ENCODE data around the gene KRT28. TPM values are rescaled to one million over a fixed set of nuclear protein-coding genes. Genes with fewer than 3 reads are reported as not detected.

Gene KRT28
- not detected for total RNA-seq
- polyA plus RNA-seq (ENCODE audit: insufficient read length in 2 of 2) = not detected
- long read RNA-seq, donor 1 = 0 reads
- long read RNA-seq, donor 2 = 0 reads
- long read RNA-seq, donor 3 = 0 reads
- long read RNA-seq, donor 4 = 0 reads

- WGBS (ENCODE audit: insufficient coverage) = no CpG with 5 or more reads among the region's 3 CpGs
- H3K4me3 ChIP-seq (ENCODE audit: low read depth, low read length) = no peak within 1 kb of the TSS
- peaks cover 6% of the 10 kb centered on the region for H3K4me1 ChIP-seq (ENCODE audit: control insufficient read depth, insufficient read depth, low read length)
- no peaks in the 10 kb centered on the region for H3K9me3 ChIP-seq (ENCODE audit: control insufficient read depth, insufficient read depth, low read length)
- H3K27me3 ChIP-seq (ENCODE audit: control insufficient read depth, insufficient read depth, low read length) = peaks cover 32% of the 10 kb centered on the region
- no peak for DNase-seq (ENCODE audit: low read depth in 4 of 6, low spot score in 6 of 6)
- no peaks in the 10 kb centered on the region for H3K36me3 ChIP-seq (ENCODE audit: control insufficient read depth, insufficient read depth, low read length)
- H3K27ac ChIP-seq (ENCODE audit: low read depth, low read length) = no peak within 1 kb of the TSS
These were observed at the start of gene KRT28 for GRCh38 chr17:40799859-40800258. KRT28 (minus strand) TSS chr17:40799959; CDS start chr17:40799893, 66 bp downstream.

GRCh38 chr17:40848583-40849235 lies 49.0 kb upstream of the KRT28 start:
- no peak overlapping the region for H3K4me3 ChIP-seq (ENCODE audit: low read depth, low read length)
- H3K27ac ChIP-seq (ENCODE audit: low read depth, low read length) = no peak overlapping the region
- no peaks in the 10 kb centered on the region for H3K36me3 ChIP-seq (ENCODE audit: control insufficient read depth, insufficient read depth, low read length)
- no peak for DNase-seq (ENCODE audit: low read depth in 4 of 6, low spot score in 6 of 6)
- no peaks in the 10 kb centered on the region for H3K4me1 ChIP-seq (ENCODE audit: control insufficient read depth, insufficient read depth, low read length)
- H3K27me3 ChIP-seq (ENCODE audit: control insufficient read depth, insufficient read depth, low read length) = no peaks in the 10 kb centered on the region
- no CpG with 5 or more reads among the region's 1 CpG for WGBS (ENCODE audit: insufficient coverage)
- no peaks in the 10 kb centered on the region for H3K9me3 ChIP-seq (ENCODE audit: control insufficient read depth, insufficient read depth, low read length)

GRCh38 chr17:40846515-40847144 lies 46.9 kb upstream of the KRT28 start:
- no peaks in the 10 kb centered on the region for H3K36me3 ChIP-seq (ENCODE audit: control insufficient read depth, insufficient read depth, low read length)
- no peaks in the 10 kb centered on the region for H3K4me1 ChIP-seq (ENCODE audit: control insufficient read depth, insufficient read depth, low read length)
- no peak for DNase-seq (ENCODE audit: low read depth in 4 of 6, low spot score in 6 of 6)
- no peaks in the 10 kb centered on the region for H3K27me3 ChIP-seq (ENCODE audit: control insufficient read depth, insufficient read depth, low read length)
- 85% methylated on average over 1 of the region's 1 CpG for WGBS (ENCODE audit: insufficient coverage)
- no peak overlapping the region for H3K27ac ChIP-seq (ENCODE audit: low read depth, low read length)
- H3K4me3 ChIP-seq (ENCODE audit: low read depth, low read length) = no peak overlapping the region
- no peaks in the 10 kb centered on the region for H3K9me3 ChIP-seq (ENCODE audit: control insufficient read depth, insufficient read depth, low read length)

- Histone ChIP-seq H3K36me3 (ENCODE audit: control insufficient read depth, insufficient read depth, low read length) (no peaks in the 10 kb centered on the region), H3K27ac (ENCODE audit: low read depth, low read length) (no peak overlapping the region), H3K9me3 (ENCODE audit: control insufficient read depth, insufficient read depth, low read length) (no peaks in the 10 kb centered on the region), H3K27me3 (ENCODE audit: control insufficient read depth, insufficient read depth, low read length) (no peaks in the 10 kb centered on the region), H3K4me3 (ENCODE audit: low read depth, low read length) (no peak overlapping the region), H3K4me1 (ENCODE audit: control insufficient read depth, insufficient read depth, low read length) (no peaks in the 10 kb centered on the region)
- 87% methylated on average over 2 of the region's 4 CpGs for WGBS (ENCODE audit: insufficient coverage)
- DNase-seq (ENCODE audit: low read depth in 4 of 6, low spot score in 6 of 6) = no peak
These were observed 44.9 kb upstream of the KRT28 start for GRCh38 chr17:40844671-40845107.

GRCh38 chr17:40843242-40843641 lies 43.5 kb upstream of the KRT28 start:
- H3K27me3 ChIP-seq (ENCODE audit: control insufficient read depth, insufficient read depth, low read length) = no peaks in the 10 kb centered on the region
- no peak overlapping the region for H3K27ac ChIP-seq (ENCODE audit: low read depth, low read length)
- H3K9me3 ChIP-seq (ENCODE audit: control insufficient read depth, insufficient read depth, low read length) = no peaks in the 10 kb centered on the region
- WGBS (ENCODE audit: insufficient coverage) = no CpG with 5 or more reads among the region's 3 CpGs
- no peak for DNase-seq (ENCODE audit: low read depth in 4 of 6, low spot score in 6 of 6)
- no peak overlapping the region for H3K4me3 ChIP-seq (ENCODE audit: low read depth, low read length)
- no peaks in the 10 kb centered on the region for H3K4me1 ChIP-seq (ENCODE audit: control insufficient read depth, insufficient read depth, low read length)
- no peaks in the 10 kb centered on the region for H3K36me3 ChIP-seq (ENCODE audit: control insufficient read depth, insufficient read depth, low read length)

- H3K36me3 ChIP-seq (ENCODE audit: control insufficient read depth, insufficient read depth, low read length) = no peaks in the 10 kb centered on the region
- H3K4me1 ChIP-seq (ENCODE audit: control insufficient read depth, insufficient read depth, low read length) = no peaks in the 10 kb centered on the region
- WGBS (ENCODE audit: insufficient coverage) = no CpG with 5 or more reads among the region's 3 CpGs
- no peaks in the 10 kb centered on the region for H3K27me3 ChIP-seq (ENCODE audit: control insufficient read depth, insufficient read depth, low read length)
- no peak for DNase-seq (ENCODE audit: low read depth in 4 of 6, low spot score in 6 of 6)
- no peaks in the 10 kb centered on the region for H3K9me3 ChIP-seq (ENCODE audit: control insufficient read depth, insufficient read depth, low read length)
- H3K27ac ChIP-seq (ENCODE audit: low read depth, low read length) = no peak overlapping the region
- H3K4me3 ChIP-seq (ENCODE audit: low read depth, low read length) = no peak overlapping the region
These were observed 41.5 kb upstream of the KRT28 start for GRCh38 chr17:40841246-40841645.

- no peak overlapping the region for H3K4me3 ChIP-seq (ENCODE audit: low read depth, low read length)
- peaks cover 5% of the 10 kb centered on the region for H3K36me3 ChIP-seq (ENCODE audit: control insufficient read depth, insufficient read depth, low read length)
- DNase-seq (ENCODE audit: low read depth in 4 of 6, low spot score in 6 of 6) = no peak
- no peaks in the 10 kb centered on the region for H3K9me3 ChIP-seq (ENCODE audit: control insufficient read depth, insufficient read depth, low read length)
- WGBS (ENCODE audit: insufficient coverage) = 83% methylated on average over 2 of the region's 3 CpGs
- no peak overlapping the region for H3K27ac ChIP-seq (ENCODE audit: low read depth, low read length)
- H3K27me3 ChIP-seq (ENCODE audit: control insufficient read depth, insufficient read depth, low read length) = no peaks in the 10 kb centered on the region
- H3K4me1 ChIP-seq (ENCODE audit: control insufficient read depth, insufficient read depth, low read length) = no peaks in the 10 kb centered on the region
These were observed 39.4 kb upstream of the KRT28 start for GRCh38 chr17:40839194-40839593.

GRCh38 chr17:40836020-40836419 lies 36.3 kb upstream of the KRT28 start:
- DNase-seq (ENCODE audit: low read depth in 4 of 6, low spot score in 6 of 6) = no peak
- Histone ChIP-seq H3K4me3 (ENCODE audit: low read depth, low read length) (no peak overlapping the region), H3K27me3 (ENCODE audit: control insufficient read depth, insufficient read depth, low read length) (no peaks in the 10 kb centered on the region), H3K4me1 (ENCODE audit: control insufficient read depth, insufficient read depth, low read length) (no peaks in the 10 kb centered on the region), H3K27ac (ENCODE audit: low read depth, low read length) (no peak overlapping the region), H3K9me3 (ENCODE audit: control insufficient read depth, insufficient read depth, low read length) (no peaks in the 10 kb centered on the region), H3K36me3 (ENCODE audit: control insufficient read depth, insufficient read depth, low read length) (peaks cover 5% of the 10 kb centered on the region)
- no CpG with 5 or more reads among the region's 4 CpGs for WGBS (ENCODE audit: insufficient coverage)

- DNase-seq (ENCODE audit: low read depth in 4 of 6, low spot score in 6 of 6) = no peak
- no peak overlapping the region for H3K27ac ChIP-seq (ENCODE audit: low read depth, low read length)
- no peak overlapping the region for H3K4me3 ChIP-seq (ENCODE audit: low read depth, low read length)
- no peaks in the 10 kb centered on the region for H3K27me3 ChIP-seq (ENCODE audit: control insufficient read depth, insufficient read depth, low read length)
- peaks cover 5% of the 10 kb centered on the region for H3K36me3 ChIP-seq (ENCODE audit: control insufficient read depth, insufficient read depth, low read length)
- no peaks in the 10 kb centered on the region for H3K9me3 ChIP-seq (ENCODE audit: control insufficient read depth, insufficient read depth, low read length)
- H3K4me1 ChIP-seq (ENCODE audit: control insufficient read depth, insufficient read depth, low read length) = no peaks in the 10 kb centered on the region
These were observed 34.1 kb upstream of the KRT28 start for GRCh38 chr17:40833882-40834281.

- Histone ChIP-seq H3K4me3 (ENCODE audit: low read depth, low read length) (no peak overlapping the region), H3K9me3 (ENCODE audit: control insufficient read depth, insufficient read depth, low read length) (no peaks in the 10 kb centered on the region), H3K27ac (ENCODE audit: low read depth, low read length) (no peak overlapping the region), H3K4me1 (ENCODE audit: control insufficient read depth, insufficient read depth, low read length) (no peaks in the 10 kb centered on the region), H3K27me3 (ENCODE audit: control insufficient read depth, insufficient read depth, low read length) (no peaks in the 10 kb centered on the region), H3K36me3 (ENCODE audit: control insufficient read depth, insufficient read depth, low read length) (peaks cover 5% of the 10 kb centered on the region)
- DNase-seq (ENCODE audit: low read depth in 4 of 6, low spot score in 6 of 6) = peak in 1 of 6 donors; percentile 28
- no CpG with 5 or more reads among the region's 3 CpGs for WGBS (ENCODE audit: insufficient coverage)
These were observed 33.1 kb upstream of the KRT28 start for GRCh38 chr17:40832840-40833239.

All from spinal cord (tissue), 10 donors.